NK-92 (cell line): Measurements from ENCODE around the gene TPK1.

ENCODE experiments used
- DNase-seq: peaks from one replicate; lab custom pipeline; 2025; ENCODE audit not compliant: unreplicated experiment; lab: John Stamatoyannopoulos, UW

TPK1 gene

DNA sequence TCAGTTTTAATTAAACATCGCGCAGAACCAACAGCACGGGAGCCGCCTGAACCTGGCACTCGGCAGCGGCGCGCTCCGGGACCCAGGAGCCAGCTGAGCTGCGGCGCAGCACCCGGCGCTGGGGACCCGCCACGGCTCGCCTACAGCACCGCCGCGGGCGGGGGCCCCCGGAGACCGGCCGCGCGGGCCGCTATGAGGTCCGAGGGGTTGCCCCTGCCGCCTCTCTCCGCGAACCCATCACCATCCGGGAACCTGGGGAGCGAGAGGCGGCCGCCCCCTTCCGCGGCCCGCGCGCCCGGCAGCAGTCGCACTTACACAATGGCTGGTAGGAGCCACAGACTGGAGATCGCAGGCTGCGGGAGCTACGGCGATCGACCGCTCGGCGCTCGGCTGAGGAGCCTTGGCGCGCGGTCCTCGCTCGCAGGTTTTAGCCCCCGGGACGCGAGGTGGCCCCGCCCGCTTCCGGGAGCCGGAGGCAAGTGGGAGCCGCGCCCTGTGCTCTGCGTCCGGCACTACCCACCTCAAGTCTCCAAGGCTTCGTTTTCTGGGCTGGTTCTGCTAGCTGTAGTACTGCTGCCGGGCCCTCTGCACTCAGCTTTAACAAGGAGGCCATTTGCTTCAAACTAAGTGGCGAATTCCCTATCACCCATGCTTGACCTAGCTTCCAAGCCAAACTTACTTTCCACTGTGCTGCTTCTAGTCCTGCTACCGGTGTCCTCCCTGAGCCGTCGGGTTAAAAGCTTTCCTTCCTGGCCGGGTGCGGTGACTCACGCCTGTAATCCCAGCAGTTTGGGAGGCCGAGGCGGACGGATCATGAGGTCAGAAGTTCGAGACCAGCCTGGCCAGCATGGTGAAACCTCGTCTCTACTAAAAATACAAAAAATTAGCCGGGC lies at the start of gene TPK1:
Gene TPK1 (minus strand): TSS at position 402 of the 893 bp plus-strand sequence. CDS start 451 bp downstream, outside the sequence.
- no peak for DNase-seq

DNA sequence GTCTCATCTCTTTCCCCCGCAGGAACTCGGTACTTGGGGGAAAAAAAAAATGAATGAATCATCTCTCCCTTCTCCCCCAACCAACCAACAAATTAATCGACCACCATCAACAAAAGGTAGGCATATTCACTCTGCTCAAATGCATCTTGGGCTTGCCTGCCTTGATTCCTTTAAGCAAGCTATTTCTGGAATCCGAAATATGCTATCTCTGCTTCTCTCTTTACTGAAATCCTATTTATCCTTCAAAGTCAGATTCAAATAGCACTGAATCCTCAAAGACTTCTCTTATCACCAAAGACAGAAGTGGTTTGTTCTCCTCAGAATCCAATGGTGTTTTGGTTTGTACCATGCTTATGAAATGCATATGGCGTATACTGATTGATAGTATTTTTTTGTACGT lies 49.6 kb upstream of the TPK1 start:
- no peak for DNase-seq

DNA sequence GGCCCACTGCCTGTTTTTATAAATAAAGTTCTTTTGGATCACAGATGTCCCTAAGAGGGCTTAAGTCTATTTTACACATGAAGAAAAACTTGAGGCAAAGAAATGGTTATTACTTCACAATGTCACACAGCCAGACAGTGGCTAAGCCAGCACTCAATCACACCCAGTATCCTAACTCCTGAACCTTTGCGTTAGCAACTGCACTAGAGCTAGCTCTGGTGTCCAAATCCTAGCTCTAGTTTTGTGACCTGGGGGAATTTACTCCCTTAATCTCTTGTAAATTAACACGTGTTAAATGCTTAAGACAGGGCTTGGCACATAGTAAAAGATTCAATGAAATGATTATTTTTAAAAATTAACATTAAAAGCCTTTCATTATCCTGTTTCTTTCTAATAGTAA lies 49.0 kb upstream of the TPK1 start:
- DNase-seq = no peak

GRCh38 chr7:144873316-144873845 lies 37.5 kb upstream of the TPK1 start:
- no peak for DNase-seq

- no peak for DNase-seq
Observed at GRCh38 chr7:144869082-144869481, 33.2 kb upstream of the TPK1 start.

DNA sequence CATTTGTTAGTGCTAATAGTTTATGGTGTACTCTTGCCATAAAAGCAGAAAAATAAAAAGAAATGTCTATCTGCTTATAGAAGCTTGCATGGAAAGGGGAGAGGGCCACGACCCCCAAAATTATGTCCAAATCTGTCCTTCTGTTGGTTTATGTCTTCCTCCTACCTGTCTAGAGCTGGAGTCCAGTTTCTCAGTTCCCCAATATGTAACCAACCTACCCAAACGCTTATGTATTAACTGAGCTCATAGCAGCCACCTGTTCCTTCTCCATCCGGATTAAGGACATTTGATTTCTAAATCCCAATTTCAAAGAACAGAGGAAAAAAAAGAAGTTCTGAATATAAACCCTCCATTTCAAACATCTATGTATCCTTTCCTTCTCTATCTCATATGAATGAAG lies 30.3 kb upstream of the TPK1 start:
- no peak for DNase-seq

- no peak for DNase-seq
Observed at GRCh38 chr7:144863320-144863647, 27.4 kb upstream of the TPK1 start.

GRCh38 chr7:144862612-144863319 lies 26.9 kb upstream of the TPK1 start:
- DNase-seq = no peak

DNA sequence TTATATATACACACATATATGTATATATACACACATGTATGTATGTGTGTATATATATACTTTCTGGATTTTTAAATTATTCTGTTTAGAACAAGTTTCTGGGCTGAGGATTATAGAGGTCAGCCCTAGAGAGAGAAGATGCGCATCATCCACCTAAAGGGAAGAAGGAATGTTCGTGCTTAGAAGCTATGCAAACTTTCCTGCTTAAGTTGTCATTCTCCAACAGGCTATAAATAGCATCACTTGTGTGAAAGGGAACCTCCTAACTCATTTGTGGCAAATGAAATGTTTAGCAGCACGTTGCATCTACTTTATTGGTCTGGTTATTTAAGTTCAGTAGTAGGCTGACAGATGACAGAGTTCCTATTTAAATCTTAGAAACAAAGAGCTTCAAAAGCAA lies 23.9 kb upstream of the TPK1 start:
- DNase-seq = no peak

DNA sequence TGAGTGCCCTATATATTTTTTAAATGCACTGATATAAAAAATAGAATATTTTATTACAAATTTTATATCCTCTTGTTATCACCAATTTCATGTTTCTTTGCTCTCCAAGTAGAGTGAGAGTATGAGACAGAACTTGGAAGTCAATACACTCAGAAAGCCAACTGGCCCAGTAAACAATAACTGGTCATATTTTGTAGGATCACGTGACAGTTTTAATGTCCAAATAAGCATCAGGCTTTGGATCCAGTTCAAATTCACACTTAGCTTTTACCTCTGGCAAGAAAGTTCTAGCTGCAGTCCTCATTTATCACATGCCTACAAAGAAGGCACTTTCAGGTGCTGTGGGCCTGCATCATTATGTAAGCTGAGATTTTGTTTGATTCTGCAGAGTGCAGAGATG lies 21.6 kb upstream of the TPK1 start:
- DNase-seq = no peak

GRCh38 chr7:144854839-144855424 lies 19.1 kb upstream of the TPK1 start:
- no peak for DNase-seq

- no peak for DNase-seq
Observed at GRCh38 chr7:144853542-144853941, 17.7 kb upstream of the TPK1 start.

- DNase-seq = no peak
Observed at GRCh38 chr7:144848078-144848477, 12.2 kb upstream of the TPK1 start.

DNA sequence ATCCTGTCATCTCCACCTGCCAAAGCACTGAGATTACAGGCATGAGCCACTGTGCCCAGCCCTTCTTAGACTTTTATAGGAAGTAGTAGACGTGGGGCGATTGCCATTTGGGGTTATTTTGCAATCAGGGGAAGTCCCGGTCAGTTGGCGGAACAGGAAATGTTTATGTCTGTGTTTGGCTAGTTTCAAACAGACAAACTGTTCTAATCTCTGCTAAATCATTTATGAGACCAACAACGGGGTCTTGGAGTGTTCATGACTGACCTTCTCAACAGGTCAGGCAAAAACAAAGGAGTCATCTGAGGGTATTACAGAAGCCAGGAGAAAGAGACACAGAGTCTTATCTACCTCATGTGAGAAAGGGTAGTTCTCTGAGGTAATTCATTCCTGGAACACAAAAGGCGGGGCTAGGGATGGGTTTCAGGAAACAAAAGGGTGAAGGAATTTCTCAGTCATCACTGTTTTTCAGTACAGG lies 6.6 kb upstream of the TPK1 start:
- no peak for DNase-seq

- DNase-seq = no peak
Observed at GRCh38 chr7:144836545-144836842, 641 bp upstream of the TPK1 start.

DNA sequence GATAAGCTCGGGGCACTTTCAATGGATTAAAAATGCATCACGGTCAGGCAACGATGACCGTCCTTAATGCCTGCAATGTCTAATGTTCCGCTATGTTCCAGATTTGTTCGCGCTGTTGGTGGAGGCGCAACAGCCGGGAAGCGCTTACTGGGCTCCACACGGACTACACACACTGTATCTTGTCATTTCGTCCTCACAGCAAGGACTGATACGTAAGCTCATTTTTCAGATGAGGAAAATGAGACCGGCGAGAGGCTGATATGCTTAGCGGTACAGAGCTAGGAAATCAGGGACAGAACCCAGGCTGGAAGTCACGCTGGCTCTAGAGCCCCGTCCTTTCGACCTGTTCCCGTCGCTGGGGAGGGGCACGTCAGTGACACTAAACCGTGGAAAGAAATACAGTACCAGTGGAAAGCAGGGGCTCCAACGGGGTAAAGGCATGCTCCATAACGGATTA lies 670 bp downstream of the TPK1 start:
- no peak for DNase-seq

- DNase-seq = no peak
Observed at GRCh38 chr7:144834641-144835144, 1.2 kb downstream of the TPK1 start.

DNA sequence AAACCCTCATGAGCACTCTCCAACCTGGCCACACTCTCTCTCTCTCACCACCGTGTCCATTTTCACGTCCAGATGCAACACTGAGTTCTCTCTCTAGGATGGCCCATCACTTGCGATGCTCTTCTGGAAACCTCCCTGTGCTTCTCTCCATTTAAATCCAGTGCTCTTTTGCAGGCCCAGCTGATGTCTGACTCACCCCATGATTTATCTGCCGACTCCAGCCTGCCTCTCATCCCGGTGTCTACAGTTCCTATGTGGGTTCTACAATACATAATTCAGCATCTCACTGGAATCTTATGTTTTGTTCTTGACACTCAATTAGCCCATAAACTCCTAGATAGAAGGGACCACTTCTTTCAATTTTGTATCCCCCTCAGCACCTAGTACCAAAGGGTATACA lies 5.0 kb downstream of the TPK1 start:
- no peak for DNase-seq

- DNase-seq = no peak
Observed at GRCh38 chr7:144830024-144830785, 5.6 kb downstream of the TPK1 start.

- no peak for DNase-seq
Observed at GRCh38 chr7:144827621-144828020, 8.2 kb downstream of the TPK1 start.

DNA sequence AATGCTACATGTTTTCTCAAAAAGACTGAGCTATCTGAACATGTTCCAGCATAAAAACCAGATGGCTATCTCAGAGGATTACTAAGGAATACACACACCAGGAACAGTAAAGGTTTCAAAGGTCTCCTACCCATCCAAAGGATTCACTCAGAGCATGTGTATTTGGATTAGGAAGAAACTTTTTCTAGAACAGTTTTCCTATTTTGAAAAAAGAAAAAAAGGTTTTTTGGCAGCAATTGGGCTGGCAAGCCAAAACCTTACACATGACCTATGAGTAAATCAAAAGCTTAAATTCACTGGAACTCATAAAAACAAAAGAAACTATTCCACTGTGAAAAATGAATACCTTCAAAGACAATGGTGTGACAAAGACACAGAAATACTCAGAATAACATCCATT lies 9.6 kb downstream of the TPK1 start:
- DNase-seq = no peak
